HG03457 (cell line): ENCODE results near the gene CDH2.

Experiments
- ATAC-seq: cut with Tn5 transposase; IDR thresholded peaks from one replicate; pipeline ENCODE4 v1.9.1; 2021; ENCODE audit warnings: moderate number of reproducible peaks; ENCODE audit not compliant: unreplicated experiment

The CDH2 gene

DNA sequence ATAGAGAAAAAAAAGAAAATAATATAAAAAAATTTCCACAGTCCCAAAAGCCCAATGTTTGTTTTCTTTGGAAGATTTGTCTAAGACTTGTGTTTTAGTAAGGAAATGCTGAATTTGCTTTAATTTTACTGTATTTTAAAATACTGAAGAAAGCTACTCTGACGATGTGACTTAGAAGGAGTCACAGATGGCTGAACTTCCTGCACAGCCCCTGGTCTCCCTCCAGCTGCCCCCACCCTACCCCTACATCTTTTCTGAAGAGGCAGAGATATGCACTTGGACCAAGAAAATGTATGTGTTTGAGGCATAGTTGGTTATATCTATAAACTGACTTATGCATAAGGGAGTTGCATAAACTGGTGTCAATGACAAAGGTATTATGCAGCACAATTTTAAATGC, 172.3 kb downstream of the CDH2 start:
- ATAC-seq: no peak

DNA sequence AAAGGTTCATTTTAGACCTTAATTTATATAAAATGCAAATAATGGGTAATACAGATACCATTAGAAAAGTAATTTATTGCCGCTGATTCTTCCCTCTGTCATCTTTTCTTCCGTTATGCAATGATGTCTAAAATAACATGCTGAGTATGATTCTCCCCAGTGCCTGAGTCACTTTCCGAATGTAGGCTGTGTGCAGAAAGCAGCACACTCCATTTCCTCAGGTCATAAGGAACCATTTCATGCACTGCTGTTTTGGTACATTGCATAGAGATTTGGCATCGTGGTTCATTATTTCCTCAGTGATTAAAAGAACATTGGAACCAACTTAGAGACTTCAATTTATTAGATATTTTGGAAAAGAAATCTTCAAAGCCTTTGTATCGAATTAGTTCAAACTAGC, 173.5 kb downstream of the CDH2 start:
- ATAC-seq: no peak

DNA sequence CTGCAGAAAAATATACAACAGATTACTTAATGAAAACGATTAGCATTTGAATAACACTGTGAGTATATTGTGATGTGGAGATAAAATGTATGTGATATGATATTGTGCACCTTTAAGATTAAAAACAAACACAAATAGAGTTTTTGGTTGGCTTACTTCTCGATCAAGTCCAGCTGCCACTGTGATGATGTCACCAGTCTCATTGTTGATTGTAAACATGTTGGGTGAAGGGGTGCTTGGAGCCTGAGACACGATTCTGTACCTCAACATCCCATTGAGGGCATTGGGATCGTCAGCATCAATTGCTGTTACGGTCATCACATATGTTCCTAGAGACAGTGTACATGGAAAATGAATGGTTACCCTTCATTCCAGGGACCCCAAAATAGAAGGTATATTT, 174.1 kb downstream of the CDH2 start:
- no peak for ATAC-seq

DNA sequence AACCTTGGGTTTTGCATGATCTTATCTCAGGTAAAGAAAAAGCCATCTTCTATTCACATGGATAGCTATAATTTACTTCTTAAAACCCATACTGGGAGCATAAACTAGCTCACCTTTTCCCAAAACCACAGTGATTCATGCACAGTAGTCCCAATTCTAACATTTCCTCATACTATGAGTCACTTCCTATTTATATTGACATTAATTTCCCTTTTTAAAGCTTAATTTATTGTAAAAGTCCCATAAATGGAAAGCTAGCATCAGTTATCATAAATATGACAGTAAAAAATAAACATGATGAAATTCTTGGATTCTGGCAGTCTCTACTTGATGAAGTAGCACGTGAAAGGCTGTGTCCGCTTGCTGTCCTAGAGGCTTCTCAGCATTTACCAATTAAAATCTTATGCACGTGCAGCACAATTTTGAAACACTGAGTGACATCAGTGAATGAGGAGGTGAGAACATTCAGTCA, 180.1 kb downstream of the CDH2 start:
- ATAC-seq: no peak

DNA sequence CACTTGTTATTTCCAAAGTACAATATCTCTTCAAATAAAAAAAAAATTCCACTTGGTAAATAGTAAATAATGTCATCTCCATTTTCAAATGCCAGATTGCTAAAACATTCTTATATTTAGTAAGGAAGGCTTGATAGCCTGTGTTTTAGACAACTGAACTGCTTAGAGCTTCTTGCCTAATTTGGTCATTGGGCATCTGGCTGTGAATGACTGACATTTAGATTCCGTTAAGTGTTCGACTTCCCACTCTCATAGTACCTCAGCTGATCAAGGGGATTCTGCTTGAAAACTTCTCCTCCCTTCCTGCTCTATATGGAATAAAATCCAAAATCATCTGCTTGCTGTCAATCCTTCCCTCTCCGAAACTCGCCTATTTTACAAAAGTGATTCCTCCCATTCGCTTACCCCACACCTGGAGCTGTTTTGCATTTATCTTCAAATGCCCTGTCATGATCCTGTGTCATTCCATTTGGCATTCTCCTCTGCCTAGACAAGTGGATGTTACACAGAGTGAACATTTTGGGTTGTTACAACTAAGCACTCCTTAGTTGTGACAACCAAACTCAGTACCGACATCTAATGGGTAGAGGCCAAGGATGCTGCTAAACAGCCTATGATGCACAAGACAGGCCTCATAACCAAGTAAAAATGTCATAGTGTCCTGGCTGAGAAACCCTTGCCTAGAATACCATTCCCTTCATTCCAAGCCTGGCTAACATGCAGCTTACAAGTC, 181.0 kb downstream of the CDH2 start:
- no peak for ATAC-seq

DNA sequence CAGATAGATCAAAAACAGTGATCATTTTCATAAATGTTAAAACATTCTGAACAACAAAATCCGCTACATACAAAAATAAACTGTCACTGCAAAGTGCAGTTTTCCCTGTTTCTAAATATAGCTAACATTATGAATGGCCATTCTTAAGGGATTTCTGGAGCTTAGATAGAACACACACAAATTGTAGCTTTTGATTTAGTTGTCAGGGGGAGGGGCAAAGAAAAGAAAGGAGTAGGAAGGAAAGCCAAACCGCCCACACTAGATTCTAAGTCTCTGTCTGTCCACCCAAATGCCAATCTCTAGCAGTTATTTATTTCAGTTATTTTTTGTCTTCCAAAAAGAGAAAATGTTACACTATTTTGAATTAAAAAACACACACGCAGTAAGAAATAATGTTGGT, 182.4 kb downstream of the CDH2 start:
- ATAC-seq: no peak

DNA sequence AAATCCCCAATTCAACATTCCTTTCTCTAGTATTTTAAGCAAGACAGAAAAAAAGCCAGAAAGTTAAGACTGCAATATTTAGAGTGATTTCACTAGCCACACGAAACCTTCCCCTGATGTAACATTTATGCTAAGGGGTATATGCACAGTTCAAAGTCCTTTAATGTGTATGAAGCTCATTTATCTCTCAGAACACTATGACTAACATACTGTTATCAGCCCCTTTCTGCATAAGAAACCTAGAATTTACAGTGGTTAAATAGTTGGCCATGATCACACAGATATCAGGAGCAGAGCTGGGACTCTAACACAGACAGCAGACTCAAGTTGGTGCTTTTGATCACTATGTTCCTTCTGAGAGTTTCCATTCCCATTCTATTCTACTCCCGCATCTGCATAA, 185.5 kb downstream of the CDH2 start:
- ATAC-seq: no peak

DNA sequence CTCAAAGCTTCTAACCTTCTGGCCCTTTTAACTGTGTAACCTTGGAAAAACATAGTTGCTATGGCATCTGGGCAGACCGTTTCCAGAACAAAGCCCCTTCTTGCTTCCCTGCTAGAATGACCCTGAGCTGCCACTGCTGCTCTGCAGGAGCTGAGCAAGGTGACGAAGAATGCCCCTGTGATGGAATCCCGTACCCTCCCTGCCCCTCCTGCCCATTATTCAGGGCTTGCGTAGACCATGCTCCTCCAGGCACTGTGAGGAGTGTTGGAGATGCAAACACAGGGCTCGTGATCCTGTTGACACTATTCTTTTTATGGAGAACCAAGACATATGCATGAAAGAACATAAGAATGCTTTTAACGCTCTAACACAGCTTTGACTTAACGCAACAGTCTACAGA, 191.1 kb downstream of the CDH2 start:
- no peak for ATAC-seq

DNA sequence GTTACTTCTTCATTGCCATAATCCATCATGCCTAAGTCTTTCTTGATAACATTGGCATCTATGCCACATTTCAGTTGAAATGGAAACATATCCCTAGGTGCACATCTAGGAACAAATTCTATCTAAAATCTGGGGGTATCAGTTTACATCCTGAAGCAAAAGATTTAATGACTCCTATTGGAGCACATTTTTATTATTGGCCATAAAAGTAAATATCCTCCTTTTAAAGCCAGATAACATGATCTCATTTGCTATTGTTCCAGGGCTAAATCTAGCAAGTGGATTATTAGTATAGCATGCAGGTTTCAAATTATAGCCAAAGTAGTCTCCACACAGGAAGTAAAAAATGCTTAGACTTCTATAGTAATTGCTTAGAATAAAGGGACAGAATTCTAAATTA, 193.2 kb downstream of the CDH2 start:
- no peak for ATAC-seq

DNA sequence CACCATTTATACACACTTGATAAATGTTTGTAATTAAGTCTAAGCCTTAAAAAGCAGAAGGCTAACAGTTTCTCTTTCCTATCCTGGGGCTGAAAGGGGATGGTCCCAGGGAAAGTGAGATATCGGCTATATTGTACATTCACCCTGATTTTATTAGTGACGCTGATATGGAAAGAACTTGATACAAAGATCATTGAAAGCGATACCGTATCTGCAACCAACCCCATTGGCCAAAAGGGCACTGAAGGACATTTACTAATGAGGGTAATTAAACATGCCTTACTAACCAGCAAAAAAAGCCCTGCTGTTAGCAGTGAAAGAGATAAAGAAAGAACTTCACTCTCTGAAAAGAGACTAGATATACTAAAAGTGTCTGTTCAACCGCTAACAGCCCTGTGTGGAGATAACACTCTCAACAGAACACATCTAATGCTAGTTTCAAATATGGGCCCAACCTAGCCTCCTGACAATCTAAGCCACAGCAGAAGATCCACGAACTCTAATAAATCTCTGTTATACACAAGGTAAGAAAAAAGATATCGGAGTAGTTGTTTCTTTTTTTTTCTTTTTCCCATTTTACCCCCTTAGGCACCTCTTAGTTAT, 200.0 kb downstream of the CDH2 start:
- ATAC-seq: no peak

DNA sequence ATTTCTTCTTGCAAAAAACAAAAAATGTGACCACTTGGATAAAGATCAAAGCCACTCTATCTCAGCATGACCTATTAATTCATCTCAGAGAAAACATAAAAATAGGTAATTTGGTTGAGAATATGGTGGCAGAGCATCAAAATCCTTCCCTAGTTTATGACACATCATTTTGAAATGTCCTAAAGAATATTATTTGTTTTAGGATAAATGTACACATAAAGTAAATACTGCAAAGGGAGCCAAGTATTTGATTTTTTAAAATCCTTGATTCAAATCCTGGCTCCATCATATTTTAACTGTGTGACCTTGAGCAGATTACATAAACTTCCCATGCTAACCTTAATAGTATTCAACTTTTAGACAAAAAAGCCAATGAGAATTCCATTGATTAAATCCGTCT, 206.6 kb downstream of the CDH2 start:
- ATAC-seq: no peak

DNA sequence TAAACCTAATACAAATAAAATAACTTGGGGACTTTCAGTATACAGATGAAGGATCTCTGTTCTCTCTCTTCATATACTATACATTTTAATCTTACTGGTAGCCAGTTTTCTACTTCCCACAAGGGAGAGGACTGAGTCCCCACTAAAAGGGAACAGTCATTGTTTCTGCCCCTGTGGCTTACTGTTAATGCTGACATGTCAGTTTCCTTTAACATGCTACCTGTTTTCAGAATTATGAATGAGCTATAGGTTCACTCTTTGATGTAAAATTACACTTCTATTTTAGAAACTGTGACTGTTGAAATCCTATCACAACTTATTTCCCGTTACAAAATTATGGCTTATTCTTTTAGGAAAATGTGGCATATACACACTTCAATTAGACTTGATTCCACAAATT, 207.7 kb downstream of the CDH2 start:
- ATAC-seq: no peak

DNA sequence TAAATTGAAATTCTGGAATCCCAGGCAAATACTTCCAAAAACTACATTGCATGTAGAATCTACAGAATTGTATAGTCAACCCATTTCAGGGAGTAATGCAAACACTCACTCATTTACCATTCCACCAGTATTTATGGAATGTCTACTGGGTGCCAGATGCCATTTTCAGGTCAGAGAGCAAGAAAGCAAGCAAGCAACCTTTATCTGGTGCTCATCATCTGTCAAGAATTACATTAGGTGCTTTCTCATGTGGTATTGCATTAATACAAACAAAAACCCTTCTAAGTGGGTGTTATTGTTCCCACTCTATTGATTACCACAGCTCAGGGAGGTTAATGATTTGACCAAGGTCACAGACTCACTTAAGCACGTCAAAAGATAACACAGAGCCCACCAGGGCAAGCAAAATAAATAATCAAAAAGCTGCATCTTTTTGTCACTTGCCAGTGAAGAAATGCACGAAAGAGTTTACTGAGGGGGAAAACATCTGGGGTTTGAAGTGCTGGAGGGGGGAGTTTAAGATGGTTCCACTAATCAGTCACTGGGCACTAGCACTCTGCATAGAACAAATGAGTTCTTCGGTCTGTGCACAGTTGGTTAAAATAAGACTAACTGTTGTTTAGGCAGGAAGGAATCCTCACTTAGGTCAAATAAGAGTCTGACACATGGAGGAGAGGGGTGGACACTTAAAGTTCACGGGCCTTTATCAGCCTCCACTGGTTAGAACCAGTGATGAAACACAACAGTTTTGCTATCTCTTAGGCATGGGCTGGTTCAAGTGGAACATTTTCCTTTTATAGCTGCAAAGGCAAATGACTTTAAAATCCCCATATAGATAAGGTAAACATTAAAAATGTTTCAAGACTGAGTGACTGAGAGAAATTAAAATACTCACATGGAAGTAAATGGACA, 208.8 kb downstream of the CDH2 start:
- ATAC-seq: no peak

DNA sequence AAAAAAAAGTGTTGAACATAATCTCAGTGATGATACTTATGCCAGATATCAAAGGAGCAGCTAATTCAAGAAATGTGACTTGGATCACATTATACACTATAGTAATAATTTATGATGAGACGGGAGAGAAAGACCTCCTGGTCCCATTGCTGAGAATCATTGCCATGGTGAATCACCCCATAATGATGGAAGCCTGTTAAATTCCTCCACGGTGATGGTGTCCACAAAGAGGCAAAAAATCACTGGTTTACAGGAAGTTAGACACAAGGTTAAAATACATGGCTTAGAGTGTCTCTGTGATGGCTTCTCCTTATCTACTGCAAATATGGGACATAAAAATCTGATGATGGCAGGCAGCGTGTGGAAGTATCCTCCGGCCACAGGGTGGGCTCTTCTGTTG, 210.0 kb downstream of the CDH2 start:
- no peak for ATAC-seq

DNA sequence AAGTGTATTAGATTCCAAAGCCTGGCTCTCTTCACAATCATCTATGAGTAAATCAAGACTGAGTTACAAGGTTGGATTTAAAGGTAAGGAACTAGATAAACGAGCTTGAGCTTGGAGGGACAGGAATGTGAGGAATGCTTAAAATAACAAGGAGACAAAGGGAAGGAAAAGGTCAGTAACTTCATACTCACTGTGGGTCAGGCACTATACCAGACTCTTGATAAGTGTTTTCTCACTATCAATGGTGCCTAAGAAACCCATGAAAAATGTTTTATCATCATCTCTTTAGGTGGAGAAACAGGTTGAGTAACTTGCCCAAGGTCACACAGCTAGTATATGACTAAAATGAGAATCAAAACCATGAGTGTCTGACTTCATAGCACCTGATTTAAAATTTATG, 212.1 kb downstream of the CDH2 start:
- no peak for ATAC-seq

DNA sequence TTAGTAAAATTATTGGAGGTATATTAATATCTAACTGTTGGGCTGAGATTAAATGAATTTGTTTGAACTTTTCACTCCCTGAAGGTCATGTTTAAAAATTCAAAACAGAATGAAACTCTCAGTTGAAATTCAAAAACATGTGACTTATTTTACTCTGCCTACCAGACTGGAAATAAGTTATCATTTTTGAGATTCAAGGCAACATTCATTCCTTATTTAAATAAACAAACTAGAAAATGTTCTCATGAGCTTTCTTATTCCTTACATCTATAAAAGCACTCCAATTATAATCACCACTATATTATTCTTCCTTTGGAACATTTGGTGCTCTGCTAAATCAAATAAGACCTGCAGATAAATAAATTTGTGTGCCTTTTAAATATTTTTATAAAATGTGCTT, 217.8 kb downstream of the CDH2 start:
- no peak for ATAC-seq

DNA sequence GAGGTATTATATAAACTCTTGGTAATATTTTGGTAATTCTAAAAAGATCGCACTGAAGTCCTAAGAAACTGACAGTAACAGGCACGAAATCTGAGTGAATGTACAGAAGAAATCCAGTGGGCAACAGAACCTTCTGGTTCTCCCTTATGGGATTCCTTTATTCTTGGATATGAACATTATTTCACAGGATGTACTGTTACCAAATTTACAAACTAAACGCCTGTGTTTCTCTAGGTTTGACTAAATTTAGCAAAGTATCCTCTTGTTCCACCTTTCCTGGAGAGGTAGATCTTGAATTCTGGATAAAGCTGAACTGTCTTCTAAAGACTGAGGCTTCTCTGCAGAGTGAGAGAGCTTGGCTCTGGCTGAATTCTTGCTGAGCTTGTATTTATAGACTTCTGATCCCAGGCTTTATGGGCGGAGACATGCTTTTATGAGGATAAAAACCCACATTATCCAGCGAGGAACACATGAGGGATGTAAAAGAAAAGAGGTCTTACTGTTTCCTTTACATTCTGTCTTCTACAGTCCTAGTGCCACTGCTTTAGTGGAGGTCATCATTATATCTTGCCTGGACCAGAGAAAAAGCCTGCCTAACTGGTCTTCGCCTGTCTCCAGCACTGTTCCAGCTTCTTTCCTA, 220.8 kb downstream of the CDH2 start:
- no peak for ATAC-seq

DNA sequence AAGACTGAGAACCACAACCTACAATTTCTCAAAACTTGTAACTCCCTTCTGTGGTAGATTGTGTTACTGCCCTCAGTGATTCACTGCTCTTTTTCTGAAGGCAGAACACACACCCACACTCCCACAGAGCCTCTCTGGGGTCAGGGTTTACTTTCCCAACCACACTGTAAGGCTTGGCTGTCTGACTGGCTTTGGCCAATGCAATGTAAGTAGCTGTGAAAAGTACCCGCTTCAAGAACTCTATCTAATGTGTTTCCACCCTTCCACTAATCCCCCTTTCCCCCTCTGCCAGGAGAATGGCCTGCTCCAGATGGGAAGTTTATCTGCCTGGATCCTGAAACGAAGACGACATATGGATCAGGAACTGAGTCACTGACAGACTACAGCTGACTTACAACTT, 222.7 kb downstream of the CDH2 start:
- ATAC-seq: no peak

DNA sequence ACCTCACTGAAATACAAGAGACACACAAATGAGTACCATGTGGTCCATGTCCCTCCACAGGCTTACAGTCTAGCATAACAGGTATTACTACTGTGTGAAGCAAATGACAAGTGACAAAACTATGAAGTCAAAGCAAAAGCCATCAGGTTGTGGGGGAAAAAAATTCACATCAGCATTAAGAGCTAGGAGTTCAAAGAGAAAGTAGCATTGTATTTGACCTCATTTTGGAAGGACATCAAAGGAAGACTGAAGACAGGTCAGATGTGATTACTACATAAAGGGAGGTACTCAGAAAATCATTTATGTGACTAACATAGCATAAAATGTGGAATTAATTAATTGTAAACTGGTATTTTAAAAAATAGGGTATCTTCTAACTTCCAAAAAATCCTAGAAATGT, 224.2 kb downstream of the CDH2 start:
- ATAC-seq: no peak

DNA sequence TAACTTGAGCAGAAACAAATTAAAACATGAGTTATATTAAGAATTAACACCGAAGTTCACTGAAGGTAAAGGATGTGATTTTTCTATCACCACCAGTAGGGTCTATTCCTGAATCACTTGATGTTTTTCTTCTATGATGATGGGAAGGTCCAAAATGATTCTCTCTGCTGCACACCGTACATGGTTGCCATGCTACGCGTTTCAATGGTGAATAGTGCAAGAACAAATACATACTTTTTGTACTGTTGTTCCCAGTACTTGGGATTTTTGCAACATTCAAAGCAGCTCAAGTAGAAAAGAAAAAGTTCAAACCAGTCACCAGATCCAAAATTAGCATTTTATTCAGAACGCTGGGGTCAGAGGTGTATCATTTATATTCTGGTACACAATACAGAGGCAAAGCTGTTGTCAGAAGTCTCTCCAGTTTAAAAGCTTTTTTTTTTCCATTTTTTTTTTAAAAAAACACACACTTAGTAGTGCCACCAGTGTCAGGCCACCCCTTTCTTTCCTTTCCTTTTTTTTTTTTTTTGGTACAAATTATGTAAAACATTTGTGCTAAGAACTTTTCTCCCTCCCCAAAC, 226.2 kb downstream of the CDH2 start:
- ATAC-seq: no peak

DNA sequence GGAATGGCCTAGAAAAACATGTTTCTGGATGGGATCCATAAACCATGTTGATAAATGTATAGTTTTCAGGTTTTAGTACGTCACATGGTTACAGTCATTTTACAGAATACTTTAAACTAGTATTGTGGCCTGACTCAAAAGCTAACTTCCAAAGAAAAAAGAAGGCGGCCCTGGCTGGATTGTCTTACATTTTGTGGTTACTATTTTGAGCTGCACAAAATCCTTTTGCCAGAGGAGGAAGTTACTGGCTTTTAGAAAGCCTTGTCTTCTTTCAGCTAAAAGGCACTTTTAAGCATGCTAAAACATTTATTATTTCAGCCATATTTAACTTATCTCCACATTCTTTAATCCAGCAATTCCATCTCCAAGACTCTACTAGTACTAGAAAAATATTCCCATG, 227.9 kb downstream of the CDH2 start:
- no peak for ATAC-seq
